SH-SY5Y (cell line): ENCODE results near the gene CCDC180.

Source experiments
- GATA2 ChIP-seq: IDR thresholded peaks from 2 replicates; pipeline ENCODE4 v1.6.1; 2011; ENCODE audit warnings: mild to moderate bottlenecking, low read depth, low read length
- GATA3 ChIP-seq: IDR thresholded peaks from 2 replicates; pipeline ENCODE4 v1.6.1; 2011; ENCODE audit warnings: low read depth, mild to moderate bottlenecking, low read length, moderate library complexity

GRCh38 chr9:97293207-97293721 lies 14.2 kb upstream of the CCDC180 start:
- no peak for TF ChIP-seq GATA2
- no peak for TF ChIP-seq GATA3
